Measurements from ENCODE around the gene CFAP77.

Gene CFAP77

DNA sequence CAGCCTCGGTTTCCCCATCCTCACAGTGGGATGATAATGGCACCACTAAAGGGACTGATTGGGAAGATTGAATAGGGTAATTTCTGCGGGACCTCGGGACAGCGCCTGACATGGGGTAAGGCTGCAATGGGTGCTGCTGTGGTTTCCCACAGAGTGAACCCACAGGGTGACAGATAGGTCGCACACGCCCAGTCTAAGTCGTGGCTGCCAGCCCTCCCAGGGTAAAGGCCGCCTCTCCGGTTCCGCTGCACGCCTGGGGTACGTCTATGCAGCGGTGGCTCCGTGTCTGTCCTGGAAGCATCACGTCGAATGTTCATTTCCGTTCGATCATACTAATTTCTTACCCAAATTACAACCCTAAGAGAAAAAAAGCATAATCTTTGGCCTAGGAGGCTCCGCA lies 631 bp downstream of the CFAP77 start:
- peak in 1 of 2 donors; percentile 26 for DNase-seq

DNA sequence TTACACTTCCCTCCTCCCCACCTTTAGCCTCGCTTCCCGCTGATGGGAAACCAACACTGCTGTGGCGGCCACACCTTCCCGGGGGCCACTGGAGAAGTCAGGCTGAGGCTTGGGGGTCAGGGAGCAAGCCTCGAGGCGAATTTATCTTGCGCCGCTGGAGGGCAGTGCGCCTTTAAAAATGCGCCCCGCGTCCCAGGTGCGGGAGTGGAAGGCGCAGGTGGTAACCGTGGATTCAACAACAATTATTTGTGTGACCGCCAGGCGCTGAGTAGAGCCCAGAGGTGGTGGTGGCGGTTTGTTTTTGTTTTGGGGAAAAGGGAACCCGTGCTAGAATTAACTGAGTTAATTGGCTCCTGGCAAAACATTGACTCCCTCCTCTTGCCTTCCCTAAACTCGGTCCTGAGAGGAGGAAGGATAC lies 1.1 kb downstream of the CFAP77 start:
- DNase-seq = peak; percentile 72 to 78

GRCh38 chr9:132412089-132412488 lies 2.1 kb downstream of the CFAP77 start:
- peak; percentile 19 to 31 for DNase-seq

DNA sequence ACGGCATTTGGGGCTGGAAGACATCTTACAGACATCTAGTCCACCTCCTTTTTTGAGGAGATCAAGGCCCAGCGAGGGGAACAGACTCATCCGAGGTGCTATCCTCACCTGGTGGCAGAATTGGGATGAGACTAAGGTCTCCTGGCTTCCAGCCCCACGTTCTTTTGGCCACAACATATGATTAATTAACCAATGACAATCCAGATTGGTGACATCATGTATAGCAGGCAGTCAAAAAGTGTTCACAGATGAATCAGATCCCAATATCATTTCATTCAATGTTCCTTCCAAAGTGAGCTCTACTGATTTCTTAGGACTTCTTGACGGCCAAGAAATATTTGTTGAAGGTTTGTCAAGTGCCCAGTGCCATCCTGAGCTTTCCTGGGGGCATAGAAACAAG lies 3.9 kb downstream of the CFAP77 start:
- DNase-seq = no peak

- no peak for DNase-seq
Measured at GRCh38 chr9:132414731-132415130, 4.7 kb downstream of the CFAP77 start.

- DNase-seq = no peak
Measured at GRCh38 chr9:132415181-132415580, 5.2 kb downstream of the CFAP77 start.

GRCh38 chr9:132418726-132419363 lies 8.8 kb downstream of the CFAP77 start:
- DNase-seq = no peak

DNA sequence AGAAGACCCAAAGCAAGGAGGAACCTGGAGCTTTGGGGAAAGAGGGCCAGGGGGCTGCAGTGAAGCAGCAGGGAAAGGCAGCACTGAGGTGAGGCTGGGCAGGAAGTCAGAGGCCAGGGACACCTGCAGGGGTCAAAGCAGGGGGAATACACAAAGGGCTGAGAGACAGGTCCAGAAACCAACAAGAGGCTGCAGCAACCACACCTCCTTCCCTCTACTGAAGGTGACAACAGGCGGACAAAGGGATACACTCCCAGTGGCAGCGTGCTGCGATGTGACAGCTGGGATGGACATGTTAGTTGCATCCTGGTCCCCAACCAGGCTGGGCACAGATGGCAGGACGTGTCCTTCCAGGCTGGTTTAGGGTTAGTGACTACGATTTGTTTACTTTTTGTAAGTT lies 12.6 kb downstream of the CFAP77 start:
- DNase-seq = no peak

GRCh38 chr9:132423503-132423902 lies 13.5 kb downstream of the CFAP77 start:
- DNase-seq = no peak

DNA sequence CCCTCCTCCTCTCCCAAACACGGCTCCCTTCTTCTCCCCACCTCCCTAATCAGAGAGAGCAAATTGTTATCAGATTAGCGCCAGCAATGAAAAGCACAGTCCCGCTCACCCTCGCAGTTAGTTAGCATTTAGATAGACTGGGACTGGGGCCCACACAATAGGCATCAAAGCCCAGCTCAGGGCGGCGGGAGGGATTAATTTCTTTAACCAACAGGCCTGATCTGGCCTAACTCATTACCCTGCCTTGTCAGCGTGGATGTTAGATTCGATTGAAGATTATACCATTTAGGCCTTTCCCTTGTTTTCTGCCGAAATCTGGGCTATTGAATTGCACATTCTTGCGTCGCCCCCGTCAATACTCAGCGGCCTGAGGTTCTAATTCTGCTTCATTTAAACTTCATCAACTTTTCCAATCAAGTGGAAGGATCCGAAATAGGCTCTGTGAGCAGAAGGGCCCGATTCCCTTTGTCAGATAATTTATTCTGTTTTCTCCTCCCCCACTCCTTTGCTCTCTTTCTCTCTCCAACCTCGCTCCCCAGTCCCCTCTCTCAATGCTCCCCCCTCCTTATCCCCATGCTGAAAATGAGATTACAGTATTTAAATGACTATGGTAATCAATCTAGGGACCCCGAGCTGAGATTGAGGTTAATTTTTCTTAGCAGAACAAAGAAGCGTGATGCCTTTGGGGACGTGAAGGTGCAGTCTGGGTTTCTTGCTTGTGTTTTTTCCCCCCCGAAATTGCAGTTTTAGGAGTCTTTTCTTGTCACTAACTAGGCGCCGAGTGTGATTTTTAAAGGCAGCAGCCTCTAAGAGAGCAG lies 15.1 kb downstream of the CFAP77 start:
- DNase-seq = no peak

DNA sequence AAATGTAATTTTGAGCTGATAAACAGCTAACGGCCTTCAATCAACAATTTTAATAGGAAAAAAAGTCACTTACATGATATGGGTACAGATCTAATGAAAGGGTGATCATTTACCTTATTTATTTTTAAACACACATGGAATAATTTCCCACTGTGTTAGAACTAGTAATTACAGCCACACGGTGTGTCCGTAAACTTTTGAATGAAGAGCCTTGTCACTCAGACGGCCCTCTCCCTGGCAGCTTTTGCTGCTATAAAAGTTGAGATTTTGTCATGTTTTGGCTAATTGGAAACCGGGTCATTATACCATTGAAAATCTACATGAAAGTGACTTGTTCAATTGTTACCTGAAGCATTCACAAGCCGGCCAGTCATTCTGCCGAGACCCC lies 15.7 kb downstream of the CFAP77 start:
- no peak for DNase-seq

- DNase-seq = no peak
Measured at GRCh38 chr9:132426639-132427414, 16.8 kb downstream of the CFAP77 start.

DNA sequence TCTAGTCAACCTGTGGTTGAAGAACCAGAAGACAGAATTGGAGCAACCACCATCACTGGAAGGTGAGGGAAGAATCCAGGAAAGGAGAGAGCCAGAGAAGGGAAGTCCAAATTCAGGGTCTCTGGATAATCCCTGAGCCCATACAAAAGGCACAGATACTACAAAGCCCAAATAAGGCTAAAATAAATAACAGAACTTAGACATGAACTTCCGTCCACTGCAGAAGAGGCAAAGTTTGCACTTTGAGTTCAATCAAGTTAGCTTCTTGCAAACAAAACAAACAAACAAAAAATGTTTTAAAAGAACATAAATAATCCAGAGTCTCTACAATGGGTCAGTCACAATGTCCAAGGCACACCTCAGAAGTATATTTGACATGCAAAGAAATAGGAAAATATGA lies 21.0 kb downstream of the CFAP77 start:
- DNase-seq = no peak

DNA sequence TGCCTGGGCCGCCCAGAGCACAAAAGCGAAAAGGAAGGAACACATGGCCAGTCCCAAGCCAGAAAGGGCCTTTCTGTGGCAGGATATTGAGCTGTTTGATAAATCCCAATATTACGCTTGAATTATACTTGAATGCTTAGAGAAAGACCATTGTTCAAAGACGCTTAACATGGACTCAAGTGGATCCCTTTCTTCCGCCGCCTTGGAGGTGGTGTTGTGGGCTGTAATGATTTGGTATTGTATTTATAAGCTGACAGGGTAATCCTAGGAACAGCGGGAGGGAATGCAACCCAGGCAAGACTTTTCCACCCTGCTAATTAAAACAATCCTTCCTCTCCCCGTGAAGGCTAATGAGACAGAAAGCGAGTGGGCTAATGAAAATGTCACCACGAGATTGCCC lies 24.9 kb downstream of the CFAP77 start:
- no peak for DNase-seq

DNA sequence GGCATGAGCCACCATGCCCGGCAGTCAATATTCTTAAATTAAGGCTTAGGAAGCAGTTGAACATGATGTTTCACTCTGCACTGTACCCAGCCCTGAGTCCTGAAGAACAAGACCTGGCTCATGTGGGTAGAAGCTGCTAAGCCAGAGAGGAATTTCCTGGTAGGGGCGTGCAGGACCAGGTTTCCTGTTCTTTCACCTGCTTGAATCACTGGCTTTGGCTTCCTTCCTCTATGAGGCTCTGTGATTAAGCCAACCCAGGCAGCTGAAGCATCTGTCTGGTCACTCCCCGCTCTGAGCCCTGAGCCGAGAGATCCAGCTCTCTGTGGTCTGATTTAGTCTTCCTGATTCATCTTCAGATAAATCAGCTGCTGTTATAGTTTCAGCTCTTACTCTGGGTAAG lies 29.1 kb downstream of the CFAP77 start:
- DNase-seq = no peak

GRCh38 chr9:132440735-132441134 lies 30.7 kb downstream of the CFAP77 start:
- no peak for DNase-seq

- no peak for DNase-seq
Measured at GRCh38 chr9:132441404-132441803, 31.4 kb downstream of the CFAP77 start.

DNA sequence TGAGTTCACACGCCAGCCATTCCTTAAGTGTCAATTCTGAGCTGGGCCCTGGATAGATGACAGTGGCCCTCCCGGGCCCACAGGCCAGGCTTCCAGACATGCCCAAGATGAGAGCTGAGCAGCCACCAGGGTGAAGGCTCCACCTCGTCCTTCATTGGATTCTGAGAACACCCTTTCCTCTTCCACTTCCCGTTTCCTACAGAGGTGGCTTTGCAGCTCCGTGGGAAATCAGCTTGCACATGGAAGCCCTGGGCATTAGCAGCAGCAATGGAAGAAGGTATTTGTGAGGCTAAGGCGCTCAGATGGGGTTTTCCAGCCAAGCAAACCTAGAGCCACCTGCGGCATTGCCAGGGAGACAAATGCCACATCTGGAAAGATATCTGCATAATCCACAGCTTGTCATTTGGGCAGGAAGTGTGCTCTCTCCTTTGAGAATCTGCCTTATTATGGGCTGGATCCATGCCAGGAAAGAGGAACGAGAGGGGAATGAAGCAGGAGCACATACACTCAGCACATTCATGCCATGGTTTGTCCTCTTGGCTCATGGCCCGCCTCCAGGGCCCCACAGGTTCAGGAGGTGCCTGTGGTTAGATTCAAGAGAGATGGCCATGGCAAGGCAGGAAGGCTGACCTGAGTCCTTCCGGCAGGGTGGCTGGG lies 34.1 kb downstream of the CFAP77 start:
- no peak for DNase-seq

- no peak for DNase-seq
Measured at GRCh38 chr9:132446887-132447286, 36.9 kb downstream of the CFAP77 start.

GRCh38 chr9:132447346-132447745 lies 37.3 kb downstream of the CFAP77 start:
- DNase-seq = no peak

DNA sequence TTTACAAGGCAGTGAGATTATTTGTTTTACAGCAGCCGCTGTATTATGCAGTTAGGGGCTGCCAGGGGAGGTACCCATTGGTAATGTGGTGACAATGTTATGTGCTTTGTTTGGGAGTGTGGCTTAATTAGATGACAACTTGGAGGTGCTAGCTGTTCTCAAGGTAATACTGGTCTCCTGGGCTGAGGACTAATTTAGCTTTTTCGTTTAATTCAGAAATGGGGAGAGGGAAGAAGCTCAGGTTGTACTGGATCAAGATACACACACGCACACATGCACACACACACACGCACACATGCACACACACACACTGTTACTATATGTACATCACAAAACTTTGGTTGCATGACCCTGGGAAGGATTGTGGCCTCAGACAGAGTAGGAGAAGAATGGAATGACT lies 37.9 kb downstream of the CFAP77 start:
- no peak for DNase-seq

DNA sequence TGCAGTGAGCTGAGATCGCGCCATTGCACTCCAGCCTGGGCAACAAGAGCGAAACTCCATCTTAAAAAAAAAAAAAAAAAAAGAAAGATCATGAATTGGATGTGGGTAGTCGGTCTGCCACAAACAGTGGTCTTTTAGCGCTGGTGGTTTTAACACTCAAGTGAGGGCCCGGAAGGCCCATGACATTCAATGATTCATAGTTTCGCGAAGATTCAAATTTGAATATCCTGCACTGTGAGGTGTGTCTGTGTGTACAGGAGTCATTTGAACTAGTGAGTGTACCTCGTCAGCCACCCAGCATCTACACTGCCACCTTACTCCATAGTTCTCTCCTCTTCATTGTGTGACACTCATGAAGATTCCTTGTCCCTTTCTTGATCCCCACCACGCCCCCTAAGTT lies 41.3 kb downstream of the CFAP77 start:
- DNase-seq = peak; percentile 31 to 49

GRCh38 chr9:132456241-132456640 lies 46.2 kb downstream of the CFAP77 start:
- DNase-seq = no peak

Measured in CD4-positive, alpha-beta T cell treated with Interleukin-1 beta for 1 hour (primary cell).